WTC11 (cell line): Measurements from ENCODE around the gene MRPS34. TPM values are rescaled to one million over a fixed set of nuclear protein-coding genes. Genes with fewer than 3 reads are reported as not detected.
A peak's percentile ranks its signal among the peaks of the same experiment; 100 is the strongest.

Experiments used
- ATAC-seq: fragments of 200-7000 bp; cut with Tn5 transposase; 2 replicates; pipeline ENCODE4 v1.10.0; 2021; ENCODE audit warnings: mild to moderate bottlenecking, moderate library complexity
- CTCF ChIA-PET: fragments of 300-600 bp; sonication (Branson Sonifier 250); formaldehyde crosslinking; loops from one replicate; lab custom pipeline; 2021; ENCODE audit warnings: antibody characterized with exemption; lab: Charles Lee
- POLR2A ChIA-PET: fragments of 350-600 bp; sonication (Branson Sonifier 250); formaldehyde crosslinking; loops from one replicate; lab custom pipeline; 2021; ENCODE audit warnings: antibody characterized with exemption; lab: Charles Lee
- DNase-seq: peaks from one replicate; pipeline ENCODE4 v3.0.0; 2021; ENCODE audit warnings: low spot score
- H3K27ac Mint-ChIP-seq: 2 replicates; pipeline ENCODE4 v1.8.0; 2021; ENCODE audit warnings: mixed read lengths
- H3K27me3 Mint-ChIP-seq: 2 replicates; pipeline ENCODE4 v1.8.0; 2021; ENCODE audit warnings: low read depth, mild to moderate bottlenecking, moderate library complexity, mixed read lengths
- H3K36me3 Mint-ChIP-seq: 2 replicates; pipeline ENCODE4 v1.8.0; 2021; ENCODE audit warnings: mixed read lengths
- H3K4me1 Mint-ChIP-seq: 2 replicates; pipeline ENCODE4 v1.8.0; 2022; ENCODE audit warnings: mixed read lengths
- H3K4me3 Mint-ChIP-seq: 2 replicates; pipeline ENCODE4 v1.8.0; 2021; ENCODE audit warnings: mild to moderate bottlenecking, moderate library complexity, mixed read lengths
- H3K9me3 Mint-ChIP-seq: 2 replicates; pipeline ENCODE4 v1.8.0; 2021; ENCODE audit warnings: mixed read lengths
- ATF6 ChIP-seq: sonication (generic); formaldehyde crosslinking; IDR thresholded peaks from 2 replicates; pipeline ENCODE4 v1.8.1; 2023; ENCODE audit warnings: mild to moderate bottlenecking, missing genetic modification reagents
- CTCF ChIP-seq: fragments of 200-600 bp; IDR thresholded peaks from 2 replicates; pipeline ENCODE4 v1.8.0; 2022; ENCODE audit warnings: antibody characterized with exemption
- E2F4 ChIP-seq: sonication (generic); formaldehyde crosslinking; IDR thresholded peaks from 2 replicates; pipeline ENCODE4 v1.8.1; 2022; ENCODE audit warnings: low read depth, mild to moderate bottlenecking, moderate library complexity, missing genetic modification reagents, borderline replicate concordance
- ESRRA ChIP-seq: sonication (generic); formaldehyde crosslinking; IDR thresholded peaks from 2 replicates; pipeline ENCODE4 v1.8.1; 2022; ENCODE audit warnings: mild to moderate bottlenecking, missing genetic modification reagents, borderline replicate concordance
- HMGXB4 ChIP-seq: sonication (generic); formaldehyde crosslinking; IDR thresholded peaks from 2 replicates; pipeline ENCODE4 v1.8.1; 2023; ENCODE audit warnings: mild to moderate bottlenecking, moderate library complexity, missing genetic modification reagents
- KAT7 ChIP-seq: sonication (generic); formaldehyde crosslinking; IDR thresholded peaks from 2 replicates; pipeline ENCODE4 v1.8.1; 2023; ENCODE audit warnings: missing genetic modification reagents, mild to moderate bottlenecking, borderline replicate concordance
- MXD4 ChIP-seq: fragments of 250-450 bp; sonication (Bioruptor Pico); IDR thresholded peaks from 2 replicates; pipeline ENCODE4 v1.8.0; 2021; ENCODE audit warnings: mild to moderate bottlenecking, moderate library complexity, borderline replicate concordance
- NFATC4 ChIP-seq: fragments of 250-450 bp; sonication (Bioruptor Pico); IDR thresholded peaks from 2 replicates; pipeline ENCODE4 v1.9.0; 2021; ENCODE audit warnings: mild to moderate bottlenecking
- OVOL2 ChIP-seq: fragments of 250-450 bp; sonication (Bioruptor Pico); IDR thresholded peaks from 2 replicates; pipeline ENCODE4 v1.9.0; 2021; ENCODE audit warnings: mild to moderate bottlenecking, borderline replicate concordance
- PREB ChIP-seq: sonication (generic); formaldehyde crosslinking; IDR thresholded peaks from 2 replicates; pipeline ENCODE4 v1.8.1; 2022; ENCODE audit warnings: mild to moderate bottlenecking, missing genetic modification reagents, moderate library complexity, borderline replicate concordance
- RORB ChIP-seq: fragments of 250-450 bp; sonication (Bioruptor Pico); IDR thresholded peaks from 2 replicates; pipeline ENCODE4 v1.9.0; 2021; ENCODE audit warnings: mild to moderate bottlenecking
- SMAD4 ChIP-seq: sonication (generic); formaldehyde crosslinking; IDR thresholded peaks from 2 replicates; pipeline ENCODE4 v1.8.0; 2022; ENCODE audit warnings: mild to moderate bottlenecking, missing genetic modification reagents
- TCF7 ChIP-seq: sonication (generic); formaldehyde crosslinking; IDR thresholded peaks from 2 replicates; pipeline ENCODE4 v1.8.0; 2022; ENCODE audit warnings: mild to moderate bottlenecking, low read depth, missing genetic modification reagents, moderate library complexity
- TEAD4 ChIP-seq: sonication (generic); formaldehyde crosslinking; IDR thresholded peaks from 2 replicates; pipeline ENCODE4 v1.8.0; 2022; ENCODE audit warnings: mild to moderate bottlenecking, missing genetic modification reagents
- TP53 ChIP-seq: sonication (generic); formaldehyde crosslinking; IDR thresholded peaks from 2 replicates; pipeline ENCODE4 v1.8.1; 2023; ENCODE audit warnings: mild to moderate bottlenecking, missing genetic modification reagents
- USF1 ChIP-seq: sonication (generic); formaldehyde crosslinking; IDR thresholded peaks from 2 replicates; pipeline ENCODE4 v1.8.0; 2022; ENCODE audit warnings: mild to moderate bottlenecking, missing genetic modification reagents
- ZMAT4 ChIP-seq: fragments of 250-450 bp; sonication (Bioruptor Pico); IDR thresholded peaks from 2 replicates; pipeline ENCODE4 v1.9.0; 2021; ENCODE audit warnings: mild to moderate bottlenecking
- ZNF138 ChIP-seq: sonication (generic); formaldehyde crosslinking; conservative IDR thresholded peaks from 2 replicates; pipeline ENCODE4 v1.8.1; 2022; ENCODE audit warnings: mild to moderate bottlenecking, moderate library complexity, missing genetic modification reagents
- ZNF416 ChIP-seq: fragments of 250-450 bp; sonication (Bioruptor Pico); IDR thresholded peaks from 2 replicates; pipeline ENCODE4 v1.9.0; 2021; ENCODE audit warnings: mild to moderate bottlenecking, inconsistent platforms
- ZNF532 ChIP-seq: fragments of 250-450 bp; sonication (Bioruptor Pico); IDR thresholded peaks from 2 replicates; pipeline ENCODE4 v1.9.0; 2021; ENCODE audit warnings: mild to moderate bottlenecking, borderline replicate concordance
- ZNF671 ChIP-seq: fragments of 250-450 bp; sonication (Bioruptor Pico); IDR thresholded peaks from 2 replicates; pipeline ENCODE4 v1.8.0; 2021; ENCODE audit warnings: mild to moderate bottlenecking
- total RNA-seq: library from RNA; stranded (reverse); gene quantifications from 3 replicates; pipeline ENCODE4 v1.2.3, GENCODE V29; 2021

MRPS34 gene
- total RNA-seq, 1 experiment from 2014 or later, result 258 TPM

- DNase-seq (peak; percentile 91), ATAC-seq (peak; percentile 82)
- Mint-ChIP-seq H3K4me1 (no peaks in the 10 kb centered on the region), H3K4me3 (peak overlapping the region; percentile 45), H3K9me3 (no peaks in the 10 kb centered on the region), H3K27ac (no peak overlapping the region), H3K36me3 (no peaks in the 10 kb centered on the region; the same call in 1 of the 2 replicates), H3K27me3 (no peaks in the 10 kb centered on the region)
- ChIA-PET CTCF (interaction anchor here (0.6 to 2.5 kb wide), 16 partner anchors 9 to 270 kb away, joined by 3 to 17 read pairs (median 3); partner anchors contain the start of genes EME2, JPT2, MAPK8IP3 and MRPS34), POLR2A (interaction anchor here (1.1 to 1.9 kb wide), 3 partner anchors 9 to 19 kb away, joined by 4 to 7 read pairs (median 4); partner anchors contain the start of genes EME2, MRPS34, NUBP2 and SPSB3)
- TF ChIP-seq KAT7 (CRISPR knock-in tag), result 0 out of 2 replicates have a peak, but pooled peaks have one; percentile 85
- peak; percentile 85; the same call in 1 of the 2 replicates for TF ChIP-seq TCF7 (CRISPR knock-in tag)
- peak; percentile 48 for TF ChIP-seq CTCF
- 0 out of 2 replicates have a peak, but pooled peaks have one; percentile 62 for TF ChIP-seq HMGXB4
- TF ChIP-seq ZNF138, result 0 out of 2 replicates have a peak, but pooled peaks have one; percentile 40
- TF ChIP-seq ZNF532 (CRISPR knock-in tag), result 0 out of 2 replicates have a peak, but pooled peaks have one; percentile 44
- 0 out of 2 replicates have a peak, but pooled peaks have one; percentile 16 for TF ChIP-seq SMAD4 (CRISPR knock-in tag)
- TF ChIP-seq OVOL2 (CRISPR knock-in tag), result no peak
- TF ChIP-seq ZNF671 (CRISPR knock-in tag), result no peak
- TF ChIP-seq TEAD4, result peak; percentile 82
- TF ChIP-seq E2F4, result peak; percentile 68; the same call in 1 of the 2 replicates
- peak; percentile 51; the same call in 1 of the 2 replicates for TF ChIP-seq PREB (CRISPR knock-in tag)
- TF ChIP-seq ZNF416 (CRISPR knock-in tag), result 0 out of 2 replicates have a peak, but pooled peaks have one; percentile 4
- no peak for TF ChIP-seq NFATC4 (CRISPR knock-in tag)
- TF ChIP-seq MXD4 (CRISPR knock-in tag), result no peak
- no peak for TF ChIP-seq ATF6
- TF ChIP-seq ZMAT4 (CRISPR knock-in tag), result no peak
- peak; percentile 69; the same call in 1 of the 2 replicates for TF ChIP-seq USF1 (CRISPR knock-in tag)
- TF ChIP-seq TP53 (CRISPR knock-in tag), result peak; percentile 93
- TF ChIP-seq ESRRA (CRISPR knock-in tag), result peak; percentile 95; the same call in 1 of the 2 replicates
- no peak for TF ChIP-seq RORB
Measured at GRCh38 chr16:1763521-1764511, 9.1 kb downstream of the MRPS34 start.
